Measurements from ENCODE around the gene SHROOM3. TPM values are rescaled to one million over a fixed set of nuclear protein-coding genes. Genes with fewer than 3 reads are reported as not detected.

The SHROOM3 gene
- total RNA-seq, 2 donors from 2014 or later = 139 to 171 TPM

GRCh38 chr4:76581077-76581962, 146.3 kb downstream of the SHROOM3 start:
- ATAC-seq (ENCODE audit: insufficient number of reproducible peaks, low FRiP score, low read depth) (no peak), DNase-seq (ENCODE audit: low spot score) (no peak)
- Histone ChIP-seq H3K27ac (no peak overlapping the region), H3K4me1 (ENCODE audit: control insufficient read depth in 1 of 2, low read depth in 2 of 2) (peaks cover 0 to 17% of the 10 kb centered on the region in 2 donors), H3K36me3 (no peaks in the 10 kb centered on the region), H3K4me3 (no peak overlapping the region), H3K27me3 (replicated peaks; ENCODE audit: insufficient read depth) (no peaks in the 10 kb centered on the region), H3K9me3 (no peaks in the 10 kb centered on the region)
- TF ChIP-seq, protein P1, sequence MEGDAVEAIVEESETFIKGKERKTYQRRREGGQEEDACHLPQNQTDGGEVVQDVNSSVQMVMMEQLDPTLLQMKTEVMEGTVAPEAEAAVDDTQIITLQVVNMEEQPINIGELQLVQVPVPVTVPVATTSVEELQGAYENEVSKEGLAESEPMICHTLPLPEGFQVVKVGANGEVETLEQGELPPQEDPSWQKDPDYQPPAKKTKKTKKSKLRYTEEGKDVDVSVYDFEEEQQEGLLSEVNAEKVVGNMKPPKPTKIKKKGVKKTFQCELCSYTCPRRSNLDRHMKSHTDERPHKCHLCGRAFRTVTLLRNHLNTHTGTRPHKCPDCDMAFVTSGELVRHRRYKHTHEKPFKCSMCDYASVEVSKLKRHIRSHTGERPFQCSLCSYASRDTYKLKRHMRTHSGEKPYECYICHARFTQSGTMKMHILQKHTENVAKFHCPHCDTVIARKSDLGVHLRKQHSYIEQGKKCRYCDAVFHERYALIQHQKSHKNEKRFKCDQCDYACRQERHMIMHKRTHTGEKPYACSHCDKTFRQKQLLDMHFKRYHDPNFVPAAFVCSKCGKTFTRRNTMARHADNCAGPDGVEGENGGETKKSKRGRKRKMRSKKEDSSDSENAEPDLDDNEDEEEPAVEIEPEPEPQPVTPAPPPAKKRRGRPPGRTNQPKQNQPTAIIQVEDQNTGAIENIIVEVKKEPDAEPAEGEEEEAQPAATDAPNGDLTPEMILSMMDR (IDR thresholded peaks at IDR 0.05) = no peak

DNA sequence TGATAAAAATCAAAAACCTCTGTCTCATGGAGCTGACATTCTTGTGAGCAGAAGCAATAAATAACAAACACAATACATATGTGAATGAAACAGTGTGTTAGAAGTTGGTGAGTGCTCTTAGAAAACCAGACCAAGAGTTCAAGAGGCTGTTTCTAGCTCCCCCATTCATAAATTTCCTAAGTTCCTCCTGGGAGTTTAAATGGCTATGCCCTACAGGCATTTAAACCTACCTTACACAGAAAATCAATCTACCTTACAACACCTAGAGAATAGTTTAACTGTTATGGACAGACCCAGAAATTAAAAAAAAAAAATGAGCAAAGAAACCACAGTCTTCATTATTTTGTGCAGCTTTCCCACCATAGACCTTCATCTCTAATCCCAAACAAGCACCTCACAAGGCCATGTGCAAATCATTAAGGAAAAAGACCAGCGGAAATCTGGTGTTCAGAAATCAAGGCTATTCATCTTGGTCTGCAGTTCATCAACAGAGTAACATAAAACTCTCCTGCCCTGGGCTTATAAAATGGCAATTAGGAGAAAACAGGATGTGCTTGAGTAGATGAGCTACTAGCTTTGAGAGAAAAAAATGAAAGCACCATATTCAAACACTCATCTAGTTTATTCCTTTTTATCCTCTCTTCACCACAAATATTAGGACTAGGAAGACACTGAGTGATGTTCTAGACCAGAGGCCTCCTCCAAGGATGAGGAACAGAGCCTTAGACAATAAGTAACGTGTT, 147.2 kb downstream of the SHROOM3 start:
- no peak overlapping the region for H3K4me3 ChIP-seq
- ATAC-seq (ENCODE audit: insufficient number of reproducible peaks, low FRiP score, low read depth) (no peak), DNase-seq (ENCODE audit: low spot score) (no peak)
- no peaks in the 10 kb centered on the region for H3K27me3 ChIP-seq (replicated peaks; ENCODE audit: insufficient read depth)
- TF ChIP-seq, protein P1 (IDR thresholded peaks at IDR 0.05) = no peak
- no peaks in the 10 kb centered on the region for H3K9me3 ChIP-seq
- peaks cover 0 to 17% of the 10 kb centered on the region in 2 donors for H3K4me1 ChIP-seq (ENCODE audit: control insufficient read depth in 1 of 2, low read depth in 2 of 2)
- no peak overlapping the region for H3K27ac ChIP-seq
- H3K36me3 ChIP-seq = no peaks in the 10 kb centered on the region

GRCh38 chr4:76582817-76583087, 147.7 kb downstream of the SHROOM3 start:
- no peak for DNase-seq (ENCODE audit: low spot score)
- H3K4me1 ChIP-seq (ENCODE audit: control insufficient read depth in 1 of 2, low read depth in 2 of 2) = peaks cover 0 to 19% of the 10 kb centered on the region in 2 donors
- TF ChIP-seq, protein P1 (IDR thresholded peaks at IDR 0.05) = no peak

DNA sequence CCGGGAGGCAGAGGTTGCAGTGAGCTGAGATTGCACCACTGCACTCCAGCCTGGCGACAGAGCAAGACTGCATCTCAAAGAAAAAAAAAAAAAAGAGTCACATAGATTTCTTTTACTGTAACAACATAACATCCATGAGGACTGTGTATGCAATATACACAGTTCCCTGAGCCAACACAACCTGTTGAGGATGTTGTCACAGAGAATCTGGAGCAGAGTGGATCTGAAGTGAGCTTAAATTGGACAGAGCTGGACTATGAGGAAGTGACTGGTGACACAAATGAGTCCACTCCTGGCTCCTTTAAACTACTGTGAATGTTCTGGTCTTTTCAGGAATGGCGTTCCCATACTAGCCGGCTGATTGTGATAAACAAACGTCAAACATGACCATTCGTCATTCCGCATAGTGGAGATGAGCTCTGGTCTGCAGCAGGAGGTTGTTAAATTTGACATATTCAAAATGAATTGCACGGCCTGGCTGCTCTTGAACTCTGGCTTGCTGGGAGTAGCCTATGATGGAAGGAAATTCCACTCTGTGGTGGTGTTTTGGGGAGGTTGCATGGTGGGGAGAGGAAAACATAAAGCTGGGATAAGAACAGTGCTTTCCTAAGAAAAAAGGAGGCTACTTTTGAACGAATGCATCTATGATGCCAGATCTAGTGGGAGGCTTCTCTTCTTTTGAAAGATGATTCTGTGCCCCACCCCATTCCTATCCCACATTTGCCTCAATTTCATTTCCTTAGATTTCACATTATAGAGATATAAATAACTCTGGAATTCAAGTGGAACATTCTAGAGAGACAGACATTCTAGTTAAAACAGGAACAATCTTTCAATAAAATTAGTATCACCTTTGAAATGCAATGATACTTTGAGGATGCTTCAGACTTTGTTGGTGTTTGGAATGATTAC, 149.5 kb downstream of the SHROOM3 start:
- ATAC-seq (ENCODE audit: insufficient number of reproducible peaks, low FRiP score, low read depth) = no peak
- Histone ChIP-seq H3K36me3 (no peaks in the 10 kb centered on the region), H3K4me3 (no peak overlapping the region), H3K9me3 (no peaks in the 10 kb centered on the region), H3K4me1 (ENCODE audit: control insufficient read depth in 1 of 2, low read depth in 2 of 2) (peaks cover 11 to 37% of the 10 kb centered on the region in 2 donors), H3K27ac (peak overlapping the region; percentile 90 to 93), H3K27me3 (replicated peaks; ENCODE audit: insufficient read depth) (no peaks in the 10 kb centered on the region)
- TF ChIP-seq, protein P1 (IDR thresholded peaks at IDR 0.05) = no peak
- no peak for DNase-seq (ENCODE audit: low spot score)

More at GRCh38 chr4:76582817-76583087, 147.7 kb downstream of the SHROOM3 start:
- H3K9me3 ChIP-seq = no peaks in the 10 kb centered on the region
- H3K36me3 ChIP-seq = no peaks in the 10 kb centered on the region
- no peak overlapping the region for H3K27ac ChIP-seq
- H3K27me3 ChIP-seq (replicated peaks; ENCODE audit: insufficient read depth) = no peaks in the 10 kb centered on the region
- ATAC-seq (ENCODE audit: insufficient number of reproducible peaks, low FRiP score, low read depth) = no peak
- H3K4me3 ChIP-seq = no peak overlapping the region
